B cell (primary cell): ENCODE results near the gene USH1C. TPM values are rescaled to one million over a fixed set of nuclear protein-coding genes. Genes with fewer than 3 reads are reported as not detected.

Experiments
- ATAC-seq: fragments of 200-7000 bp; cut with Tn5 transposase; one replicate; pipeline ENCODE4 v1.10.0; 2021; ENCODE audit warnings: low read depth, mild to moderate bottlenecking, moderate number of reproducible peaks, moderate library complexity
- CTCF ChIA-PET: fragments of 350-600 bp; sonication (Branson Sonifier 250); formaldehyde crosslinking; loops from one replicate; lab custom pipeline; 2021; ENCODE audit warnings: antibody characterized with exemption, inconsistent platforms; lab: Charles Lee
- POLR2A ChIA-PET: fragments of 350-600 bp; sonication (Branson Sonifier 250); formaldehyde crosslinking; loops from one replicate; lab custom pipeline; 2021; ENCODE audit warnings: antibody characterized with exemption; lab: Charles Lee
- DNase-seq: peaks from one replicate; pipeline ENCODE4 v3.0.0; 2013
- H2AFZ ChIP-seq: 2 replicates; pipeline ENCODE4 v1.6.1; 2012; ENCODE audit warnings: mild to moderate bottlenecking, low read depth, low read length; ENCODE audit not compliant: insufficient read depth, poor library complexity, severe bottlenecking
- H3K27ac ChIP-seq, 2 donors: 1 replicate in 1 of 2; 2 replicates in 1 of 2; pipeline ENCODE4 v1.5.1; 2012 to 2013; ENCODE audit warnings: low read length in 2 of 2, mild to moderate bottlenecking in 2 of 2, moderate library complexity in 1 of 2
- H3K27me3 ChIP-seq, 4 experiments: fragments of 200-600 bp in 1 of 4; sonication (generic) in 1 of 4; replicated peaks in 1 of 4; 1 replicate in 2 of 4; 2 replicates in 2 of 4; pipeline versions ENCODE4 v1.6.1 to v1.7.0; 2013 to 2016; ENCODE audit warnings: low read length in 3 of 4, mild to moderate bottlenecking in 2 of 4, mixed read lengths in 1 of 4, moderate library complexity in 1 of 4; ENCODE audit not compliant: insufficient read depth in 4 of 4, control insufficient read depth in 3 of 4; ENCODE audit errors: control extremely low read depth in 1 of 4
- H3K36me3 ChIP-seq, 2 experiments: replicated peaks in 1 of 2; 1 replicate in 1 of 2; 2 replicates in 1 of 2; pipeline versions ENCODE4 v1.6.1 to v1.7.1; 2013; ENCODE audit warnings: low read length in 1 of 2; ENCODE audit not compliant: insufficient read depth in 2 of 2, control insufficient read depth in 1 of 2; ENCODE audit errors: control extremely low read depth in 1 of 2, extremely low read depth in 1 of 2
- H3K4me1 ChIP-seq, 2 donors: fragments of 200-600 bp in 1 of 2; sonication (generic) in 1 of 2; 1 replicate in 1 of 2; 2 replicates in 1 of 2; pipeline versions ENCODE4 v1.5.1 to v1.6.1; 2013 to 2017; ENCODE audit warnings: low read length in 2 of 2; ENCODE audit not compliant: control insufficient read depth in 2 of 2, insufficient read depth in 2 of 2
- H3K4me2 ChIP-seq: replicated peaks from 2 replicates; pipeline ENCODE3; 2012; ENCODE audit warnings: mild to moderate bottlenecking, low read depth, low read length; ENCODE audit not compliant: poor library complexity, severe bottlenecking
- H3K4me3 ChIP-seq, 5 experiments: fragments of 200-600 bp in 1 of 5; sonication (generic) in 1 of 5; 1 replicate in 3 of 5; 2 replicates in 2 of 5; pipeline versions ENCODE4 v1.5.1 to v1.7.0; 2011 to 2016; ENCODE audit warnings: low read length in 4 of 5, mild to moderate bottlenecking in 4 of 5, low read depth in 2 of 5, control low read depth in 1 of 5, moderate library complexity in 1 of 5; ENCODE audit not compliant: insufficient read depth in 1 of 5; ENCODE audit errors: control extremely low read depth in 1 of 5, extremely low read depth in 1 of 5
- H3K79me2 ChIP-seq: fragments of 200-600 bp; sonication (generic); one replicate; pipeline ENCODE4 v1.6.0; 2016; ENCODE audit warnings: low read length; ENCODE audit not compliant: control insufficient read depth, insufficient read depth
- H3K9ac ChIP-seq: fragments of 200-600 bp; sonication (generic); 2 replicates; pipeline ENCODE4 v1.6.1; 2017; ENCODE audit warnings: mild to moderate bottlenecking, low read length, moderate library complexity
- H3K9me3 ChIP-seq, 3 donors: one replicate each; pipeline versions ENCODE4 v1.6.1 to v1.7.1; 2013; ENCODE audit warnings: low read length in 2 of 3; ENCODE audit not compliant: control insufficient read depth in 2 of 3, insufficient read depth in 1 of 3; ENCODE audit errors: control extremely low read depth in 1 of 3
- H4K20me1 ChIP-seq: 2 replicates; pipeline ENCODE4 v1.6.0; 2012; ENCODE audit warnings: mild to moderate bottlenecking, low read length; ENCODE audit not compliant: insufficient read depth, control insufficient read depth, poor library complexity, severe bottlenecking
- H3K27ac Mint-ChIP-seq: one replicate; pipeline ENCODE4 v1.8.0; 2021; ENCODE audit warnings: mixed read lengths
- H3K27me3 Mint-ChIP-seq: one replicate; pipeline ENCODE4 v1.8.0; 2021; ENCODE audit warnings: mixed read lengths
- H3K4me1 Mint-ChIP-seq: one replicate; pipeline ENCODE4 v1.8.0; 2021; ENCODE audit warnings: mixed read lengths
- H3K4me3 Mint-ChIP-seq: one replicate; pipeline ENCODE4 v1.8.0; 2021; ENCODE audit warnings: mixed read lengths
- H3K9me3 Mint-ChIP-seq: one replicate; pipeline ENCODE4 v1.8.0; 2022; ENCODE audit warnings: mixed read lengths; ENCODE audit not compliant: insufficient read depth
- EZH2 ChIP-seq: IDR thresholded peaks from 2 replicates; pipeline ENCODE4 v1.6.1; 2012; ENCODE audit warnings: borderline replicate concordance, low read depth, mild to moderate bottlenecking, moderate library complexity, low read length; ENCODE audit not compliant: insufficient read depth, poor library complexity, severe bottlenecking
- WGBS: methylation state at CpG from one replicate; pipeline ENCODE4 v1.1.5; 2013; ENCODE audit warnings: missing lambda C conversion rate; ENCODE audit not compliant: insufficient coverage; 5-methylcytosine and 5-hydroxymethylcytosine counted together
- intact Hi-C: fragments of 100-400 bp; cut with micrococcal nuclease; formaldehyde crosslinking; loops from one replicate; pipeline ENCODE4 v1.10.0; 2022
- polyA plus RNA-seq: library from polyadenylated mRNA; depleted of rRNA; stranded (reverse); fragments of >200 nt; gene quantifications from 2 replicates; pipeline ENCODE4 v1.2.3, GENCODE V29; 2012
- total RNA-seq, 2 donors: library from RNA; stranded (reverse); fragments of 120-200 nt in 1 of 2; gene quantifications; 1 replicate in 1 of 2; 2 replicates in 1 of 2; pipeline versions ENCODE4 v1.2.3 to v1.2.4, GENCODE V29; 2013 to 2022
- TF ChIP-seq, protein P1 (sequence below): fragments of 200-600 bp; IDR thresholded peaks from one replicate; pipeline ENCODE4 v1.8.0; 2022; ENCODE audit warnings: antibody characterized with exemption, mild to moderate bottlenecking

Gene USH1C
- total and polyA plus RNA-seq, 2 donors (not counting 1 experiment from before 2014, with no cell fraction given): not detected

DNA sequence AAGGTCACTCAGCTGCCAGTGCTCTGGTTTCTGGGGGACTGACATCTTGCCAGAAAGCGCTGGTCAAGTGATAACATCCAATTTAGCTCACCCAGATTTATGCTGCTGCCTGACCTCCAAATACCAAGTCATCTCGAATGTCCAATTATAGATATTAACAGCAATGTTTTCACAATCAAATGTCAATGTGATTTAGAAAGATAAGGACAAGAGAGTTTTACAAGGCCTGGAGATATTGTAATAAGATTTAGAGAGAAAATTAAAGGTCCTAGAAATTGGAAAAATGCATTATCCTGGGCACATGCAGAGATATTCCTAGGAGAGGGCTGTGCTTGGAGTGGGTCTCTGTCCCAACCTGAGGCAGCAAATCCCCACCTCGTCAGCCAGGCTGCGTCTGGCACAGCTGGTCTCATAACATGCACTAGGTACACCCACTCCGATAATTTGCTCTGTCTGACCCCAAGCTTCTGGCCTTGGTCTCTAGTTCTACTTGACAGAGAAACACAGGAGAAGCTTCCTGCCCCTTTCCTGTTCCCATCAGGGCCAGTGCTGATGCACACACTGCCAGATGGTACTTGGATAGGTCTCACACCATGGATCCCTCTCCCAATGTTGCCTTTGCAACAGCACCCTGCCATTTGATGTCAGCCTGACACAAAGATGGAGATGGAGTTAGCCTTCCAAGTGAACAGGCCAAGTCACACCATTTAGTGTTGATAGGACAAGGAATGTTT lies 28.6 kb downstream of the USH1C start:
- no peak for ATAC-seq
- CTCF ChIA-PET: no interaction called here

DNA sequence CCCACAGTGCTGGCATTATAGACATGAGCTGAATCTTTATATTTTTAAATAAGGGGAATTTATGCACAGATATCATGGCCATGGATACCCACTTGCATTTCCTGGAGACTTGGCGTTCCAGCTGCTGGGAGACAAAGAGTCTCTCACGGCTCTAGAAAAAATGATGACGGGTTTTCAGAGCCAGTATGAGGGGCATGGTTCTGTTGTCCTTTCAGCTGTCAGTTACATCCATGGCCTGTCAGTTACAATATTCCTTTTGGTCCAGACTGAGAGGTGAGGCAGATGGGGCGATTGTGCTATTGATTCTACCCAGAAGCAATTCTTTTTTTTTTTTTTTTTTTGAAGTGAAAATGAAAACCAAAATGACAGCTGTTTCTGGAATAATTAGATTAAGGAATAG lies 29.7 kb downstream of the USH1C start:
- no peaks in the 10 kb centered on the region for H3K79me2 ChIP-seq
- 63% methylated on average over 2 of the region's 4 CpGs for WGBS
- H3K4me1 ChIP-seq: no peaks in the 10 kb centered on the region
- peaks cover 22% of the 10 kb centered on the region for H3K27me3 Mint-ChIP-seq
- POLR2A ChIA-PET: no interaction called here
- intact Hi-C loops: no loop called here
- DNase-seq: no peak
- no peaks in the 10 kb centered on the region for H3K9me3 Mint-ChIP-seq
- H3K27ac Mint-ChIP-seq: no peak overlapping the region
- TF ChIP-seq, protein P1, sequence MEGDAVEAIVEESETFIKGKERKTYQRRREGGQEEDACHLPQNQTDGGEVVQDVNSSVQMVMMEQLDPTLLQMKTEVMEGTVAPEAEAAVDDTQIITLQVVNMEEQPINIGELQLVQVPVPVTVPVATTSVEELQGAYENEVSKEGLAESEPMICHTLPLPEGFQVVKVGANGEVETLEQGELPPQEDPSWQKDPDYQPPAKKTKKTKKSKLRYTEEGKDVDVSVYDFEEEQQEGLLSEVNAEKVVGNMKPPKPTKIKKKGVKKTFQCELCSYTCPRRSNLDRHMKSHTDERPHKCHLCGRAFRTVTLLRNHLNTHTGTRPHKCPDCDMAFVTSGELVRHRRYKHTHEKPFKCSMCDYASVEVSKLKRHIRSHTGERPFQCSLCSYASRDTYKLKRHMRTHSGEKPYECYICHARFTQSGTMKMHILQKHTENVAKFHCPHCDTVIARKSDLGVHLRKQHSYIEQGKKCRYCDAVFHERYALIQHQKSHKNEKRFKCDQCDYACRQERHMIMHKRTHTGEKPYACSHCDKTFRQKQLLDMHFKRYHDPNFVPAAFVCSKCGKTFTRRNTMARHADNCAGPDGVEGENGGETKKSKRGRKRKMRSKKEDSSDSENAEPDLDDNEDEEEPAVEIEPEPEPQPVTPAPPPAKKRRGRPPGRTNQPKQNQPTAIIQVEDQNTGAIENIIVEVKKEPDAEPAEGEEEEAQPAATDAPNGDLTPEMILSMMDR: no peak
- TF ChIP-seq EZH2: no peak
- no peak overlapping the region for H3K27ac ChIP-seq
- H2AFZ ChIP-seq: no peak overlapping the region
- no peaks in the 10 kb centered on the region for H3K4me1 Mint-ChIP-seq
- no peaks in the 10 kb centered on the region for H3K9me3 ChIP-seq
- no peak overlapping the region for H3K4me3 ChIP-seq
- H3K4me2 ChIP-seq: no peak overlapping the region
- peaks cover 0 to 2% (median 0%) of the 10 kb centered on the region in 4 experiments for H3K27me3 ChIP-seq
- H3K9ac ChIP-seq: no peak overlapping the region
- H3K36me3 ChIP-seq: no peaks in the 10 kb centered on the region
- CTCF ChIA-PET: no interaction called here
- no peaks in the 10 kb centered on the region for H4K20me1 ChIP-seq
- H3K4me3 Mint-ChIP-seq: no peak overlapping the region
- ATAC-seq: no peak

More for the DNA sequence above, 28.6 kb downstream of the USH1C start:
- TF ChIP-seq, protein P1: no peak
- TF ChIP-seq EZH2: no peak
- H3K27ac Mint-ChIP-seq: no peak overlapping the region
- H3K9me3 ChIP-seq: no peaks in the 10 kb centered on the region
- H3K9me3 Mint-ChIP-seq: no peaks in the 10 kb centered on the region
- H3K4me2 ChIP-seq: no peak overlapping the region
- H3K27me3 Mint-ChIP-seq: peaks cover 14% of the 10 kb centered on the region
- H3K27ac ChIP-seq: no peak overlapping the region
- no peak for DNase-seq
- no peak overlapping the region for H2AFZ ChIP-seq
- H3K4me3 Mint-ChIP-seq: no peak overlapping the region
- no peaks in the 10 kb centered on the region for H4K20me1 ChIP-seq
- H3K9ac ChIP-seq: no peak overlapping the region
- H3K36me3 ChIP-seq: no peaks in the 10 kb centered on the region
- no peaks in the 10 kb centered on the region for H3K79me2 ChIP-seq
- no peaks in the 10 kb centered on the region for H3K4me1 Mint-ChIP-seq
- no peak overlapping the region for H3K4me3 ChIP-seq
- intact Hi-C loops: no loop called here
- H3K4me1 ChIP-seq: no peaks in the 10 kb centered on the region
- peaks cover 0 to 2% (median 0%) of the 10 kb centered on the region in 4 experiments for H3K27me3 ChIP-seq
- 87% methylated on average over 3 of the region's 5 CpGs for WGBS
- POLR2A ChIA-PET: no interaction called here
